ENCODE data around the gene ALDH16A1.

ALDH16A1 gene

GRCh38 chr19:49514151-49514550 is 61.1 kb downstream of the ALDH16A1 start:
- no peak for DNase-seq (ENCODE audit: low read depth)

GRCh38 chr19:49515767-49516166 is 62.7 kb downstream of the ALDH16A1 start:
- DNase-seq (ENCODE audit: low read depth) = no peak

GRCh38 chr19:49518033-49518432 is 65.0 kb downstream of the ALDH16A1 start:
- no peak for DNase-seq (ENCODE audit: low read depth)
